Fibroblast of lung (primary cell): ENCODE measurements around the gene FAM193A.

Experiments
- EZH2 ChIP-seq: IDR thresholded peaks from 2 replicates; pipeline ENCODE4 v1.5.1; 2012; ENCODE audit warnings: low read length, control low read depth, mild to moderate bottlenecking; ENCODE audit errors: missing control alignments
- TF ChIP-seq, protein P1 (sequence below), 2 donors: IDR thresholded peaks in 1 of 2; conservative IDR thresholded peaks in 1 of 2; 1 replicate in 1 of 2; 2 replicates in 1 of 2; pipeline ENCODE4 v1.5.1; 2011 to 2012; ENCODE audit warnings: low read length in 2 of 2, control low read depth in 1 of 2, inconsistent platforms in 1 of 2, low read depth in 1 of 2, mild to moderate bottlenecking in 1 of 2

DNA sequence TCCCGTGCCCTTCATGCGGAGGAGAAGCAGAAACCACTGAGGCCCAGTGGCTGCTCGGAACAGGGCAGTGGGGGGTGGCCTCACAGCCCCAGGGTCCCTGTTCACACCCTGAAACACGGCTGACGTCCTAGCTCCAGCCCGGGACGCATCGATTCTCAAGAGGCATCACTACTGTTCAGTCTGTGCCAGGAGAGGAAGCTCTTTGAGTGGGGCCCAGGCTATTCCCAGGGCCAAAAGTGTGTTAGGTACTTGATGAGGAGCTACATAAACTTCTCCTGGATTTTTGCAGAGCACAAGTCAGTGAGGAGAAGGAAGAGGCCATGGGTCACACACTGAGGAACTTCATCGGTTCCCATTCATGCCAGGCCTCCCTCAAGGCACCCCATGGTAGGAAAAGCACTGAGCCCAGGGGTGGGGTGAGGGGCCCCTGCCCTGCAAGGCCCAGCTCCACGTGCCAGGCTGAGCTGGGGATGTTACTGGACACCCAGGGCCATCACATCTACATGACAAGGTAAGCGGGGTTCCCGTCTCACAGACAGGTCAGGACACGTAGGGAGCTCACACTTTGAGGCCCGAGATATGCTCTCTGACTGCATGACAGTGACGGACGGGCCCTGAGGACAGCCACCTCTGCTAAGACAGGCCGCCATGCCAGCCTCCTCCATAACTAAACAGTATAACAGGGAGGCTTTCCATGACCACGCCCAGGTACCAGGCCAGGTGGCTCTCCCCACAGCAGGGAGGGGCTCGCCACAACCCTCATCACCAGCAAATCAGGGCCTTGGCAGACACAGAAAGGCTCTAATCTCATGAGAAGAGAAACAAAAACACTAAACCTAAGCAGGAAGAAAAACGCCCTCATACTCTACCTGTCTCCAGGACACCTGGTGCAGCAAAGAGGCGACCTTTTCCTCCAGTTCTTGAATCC is 207.3 kb downstream of the FAM193A start:
- TF ChIP-seq EZH2 = no peak
- TF ChIP-seq, protein P1, sequence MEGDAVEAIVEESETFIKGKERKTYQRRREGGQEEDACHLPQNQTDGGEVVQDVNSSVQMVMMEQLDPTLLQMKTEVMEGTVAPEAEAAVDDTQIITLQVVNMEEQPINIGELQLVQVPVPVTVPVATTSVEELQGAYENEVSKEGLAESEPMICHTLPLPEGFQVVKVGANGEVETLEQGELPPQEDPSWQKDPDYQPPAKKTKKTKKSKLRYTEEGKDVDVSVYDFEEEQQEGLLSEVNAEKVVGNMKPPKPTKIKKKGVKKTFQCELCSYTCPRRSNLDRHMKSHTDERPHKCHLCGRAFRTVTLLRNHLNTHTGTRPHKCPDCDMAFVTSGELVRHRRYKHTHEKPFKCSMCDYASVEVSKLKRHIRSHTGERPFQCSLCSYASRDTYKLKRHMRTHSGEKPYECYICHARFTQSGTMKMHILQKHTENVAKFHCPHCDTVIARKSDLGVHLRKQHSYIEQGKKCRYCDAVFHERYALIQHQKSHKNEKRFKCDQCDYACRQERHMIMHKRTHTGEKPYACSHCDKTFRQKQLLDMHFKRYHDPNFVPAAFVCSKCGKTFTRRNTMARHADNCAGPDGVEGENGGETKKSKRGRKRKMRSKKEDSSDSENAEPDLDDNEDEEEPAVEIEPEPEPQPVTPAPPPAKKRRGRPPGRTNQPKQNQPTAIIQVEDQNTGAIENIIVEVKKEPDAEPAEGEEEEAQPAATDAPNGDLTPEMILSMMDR (conservative IDR thresholded peaks at IDR 0.05 in 1 of 2, IDR thresholded peaks at IDR 0.05 in 1 of 2; ENCODE audit: low read depth in 1 of 2, low read length in 2 of 2) = no peak
